Measurements from ENCODE around the gene NRXN3.

NRXN3 gene

GRCh38 chr14:79670811-79671210, 1500.6 kb downstream of the NRXN3 start:
- DNase-seq = no peak

- no peak for DNase-seq
These were observed 1509.9 kb downstream of the NRXN3 start for GRCh38 chr14:79680087-79680486.

- no peak for DNase-seq
These were observed 1516.0 kb downstream of the NRXN3 start for GRCh38 chr14:79686196-79686595.

GRCh38 chr14:79690960-79691359, 1520.8 kb downstream of the NRXN3 start:
- no peak for DNase-seq

GRCh38 chr14:79693935-79694334, 1523.8 kb downstream of the NRXN3 start:
- DNase-seq = no peak

- no peak for DNase-seq
These were observed 1525.1 kb downstream of the NRXN3 start for GRCh38 chr14:79695307-79695706.

- DNase-seq = no peak
These were observed 1528.1 kb downstream of the NRXN3 start for GRCh38 chr14:79698298-79698711.

GRCh38 chr14:79699206-79699605, 1529.0 kb downstream of the NRXN3 start:
- DNase-seq = no peak

- no peak for DNase-seq
These were observed 1531.2 kb downstream of the NRXN3 start for GRCh38 chr14:79701371-79701770.

- DNase-seq = no peak
These were observed 1532.0 kb downstream of the NRXN3 start for GRCh38 chr14:79702197-79702596.

- no peak for DNase-seq
These were observed 1533.0 kb downstream of the NRXN3 start for GRCh38 chr14:79703209-79703608.

GRCh38 chr14:79704041-79704807, 1534.1 kb downstream of the NRXN3 start:
- DNase-seq = no peak

GRCh38 chr14:79705126-79705894, 1535.1 kb downstream of the NRXN3 start:
- DNase-seq = no peak

GRCh38 chr14:79706382-79706781, 1536.2 kb downstream of the NRXN3 start:
- DNase-seq = no peak

- DNase-seq = no peak
These were observed 1538.5 kb downstream of the NRXN3 start for GRCh38 chr14:79708426-79709388.

GRCh38 chr14:79709573-79709972, 1539.4 kb downstream of the NRXN3 start:
- DNase-seq = no peak

GRCh38 chr14:79712302-79712950, 1542.3 kb downstream of the NRXN3 start:
- no peak for DNase-seq

GRCh38 chr14:79721399-79722084, 1551.4 kb downstream of the NRXN3 start:
- DNase-seq = no peak

- DNase-seq = no peak
These were observed 1555.0 kb downstream of the NRXN3 start for GRCh38 chr14:79724934-79725717.

GRCh38 chr14:79727900-79728299, 1557.7 kb downstream of the NRXN3 start:
- DNase-seq = no peak

GRCh38 chr14:79728331-79728730, 1558.2 kb downstream of the NRXN3 start:
- DNase-seq = no peak
